HG03060 (cell line): ENCODE measurements around the gene C11orf52.
A peak's percentile ranks its signal among the peaks of the same experiment; 100 is the strongest.

Source experiments
- ATAC-seq: cut with Tn5 transposase; IDR thresholded peaks from one replicate; pipeline ENCODE4 v1.9.1; 2021; ENCODE audit warnings: low read depth, moderate number of reproducible peaks; ENCODE audit not compliant: unreplicated experiment

The C11orf52 gene

DNA sequence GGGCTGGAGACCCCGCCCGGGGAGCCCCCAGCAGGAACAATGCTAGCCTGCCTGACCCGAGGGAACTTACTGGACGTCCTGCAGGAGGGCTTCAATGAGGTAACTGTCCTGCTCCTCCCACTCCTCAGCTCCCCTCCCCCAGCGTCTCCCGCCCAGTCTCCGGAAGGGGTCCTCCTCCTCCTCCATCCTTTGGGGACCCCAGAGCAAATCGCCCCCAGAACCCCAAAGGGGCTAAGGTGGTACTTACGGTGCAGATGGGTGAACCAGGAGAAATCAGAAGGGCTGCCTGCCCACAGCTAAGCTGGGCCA lies 18.7 kb downstream of the C11orf52 start:
- ATAC-seq: no peak

DNA sequence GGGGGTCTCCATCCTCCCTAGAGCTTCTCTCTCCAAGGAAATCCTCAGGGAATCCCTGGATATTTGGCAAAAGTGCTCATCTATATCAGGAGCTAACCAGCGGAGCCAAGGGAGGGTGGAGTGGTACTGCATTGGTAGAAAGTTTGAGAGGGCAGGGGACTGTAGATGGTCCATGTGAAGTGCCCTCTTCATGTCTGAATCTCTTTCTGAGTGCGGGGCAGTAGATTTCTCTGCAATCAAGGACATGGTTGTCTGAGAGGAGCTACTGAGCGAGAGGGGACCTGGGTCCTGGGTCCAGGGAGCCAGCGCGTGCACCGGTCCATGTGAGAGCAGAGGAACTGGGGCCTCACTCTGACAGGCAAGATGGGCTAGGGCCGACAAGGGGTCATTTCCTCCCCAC lies 19.1 kb downstream of the C11orf52 start:
- ATAC-seq: no peak

- peak; percentile 93 for ATAC-seq
These were observed 20.0 kb downstream of the C11orf52 start for GRCh38 chr11:111938687-111939160.

GRCh38 chr11:111939836-111940604 lies 21.3 kb downstream of the C11orf52 start:
- ATAC-seq: no peak

- no peak for ATAC-seq
These were observed 23.2 kb downstream of the C11orf52 start for GRCh38 chr11:111941963-111942362.

- ATAC-seq: no peak
These were observed 24.1 kb downstream of the C11orf52 start for GRCh38 chr11:111942829-111943228.

- no peak for ATAC-seq
These were observed 25.4 kb downstream of the C11orf52 start for GRCh38 chr11:111944139-111944538.

DNA sequence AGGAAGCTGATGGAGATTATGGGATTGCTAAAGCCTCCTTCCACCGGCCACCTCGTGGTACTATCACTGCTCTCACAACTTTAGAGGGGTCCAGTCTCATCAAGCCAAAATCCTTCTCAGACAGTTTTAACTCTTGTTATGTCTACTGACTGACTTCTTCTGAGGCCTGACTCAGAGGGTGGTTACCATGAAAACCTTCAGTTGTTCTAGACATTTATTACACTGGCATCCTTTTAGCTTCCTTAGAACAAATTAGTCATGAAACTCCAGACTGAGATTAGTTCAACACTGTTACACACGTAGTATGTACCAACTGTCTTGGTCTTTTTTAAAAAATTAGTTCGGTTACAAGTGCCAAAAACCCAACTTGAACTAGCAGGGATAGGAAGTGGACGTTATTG lies 25.9 kb downstream of the C11orf52 start:
- ATAC-seq: no peak

DNA sequence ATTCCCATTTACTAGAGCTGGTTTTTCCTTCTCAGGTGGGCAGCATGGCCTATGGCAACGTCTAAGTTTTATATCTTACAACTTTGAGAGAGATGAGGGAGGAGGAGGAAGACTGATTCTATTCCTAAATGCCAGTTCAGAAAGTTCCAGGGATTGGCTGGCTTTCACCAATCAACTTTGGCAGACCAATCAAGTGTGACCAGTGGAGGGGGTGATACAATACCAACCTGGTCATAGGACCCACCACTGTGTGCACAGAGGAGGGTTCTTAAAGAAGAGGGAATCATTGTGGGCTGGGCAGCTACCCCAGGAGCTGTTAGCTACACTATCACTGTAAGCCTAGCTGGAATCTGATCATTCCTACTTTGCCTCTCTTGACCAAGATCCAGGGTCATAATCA lies 26.5 kb downstream of the C11orf52 start:
- no peak for ATAC-seq

DNA sequence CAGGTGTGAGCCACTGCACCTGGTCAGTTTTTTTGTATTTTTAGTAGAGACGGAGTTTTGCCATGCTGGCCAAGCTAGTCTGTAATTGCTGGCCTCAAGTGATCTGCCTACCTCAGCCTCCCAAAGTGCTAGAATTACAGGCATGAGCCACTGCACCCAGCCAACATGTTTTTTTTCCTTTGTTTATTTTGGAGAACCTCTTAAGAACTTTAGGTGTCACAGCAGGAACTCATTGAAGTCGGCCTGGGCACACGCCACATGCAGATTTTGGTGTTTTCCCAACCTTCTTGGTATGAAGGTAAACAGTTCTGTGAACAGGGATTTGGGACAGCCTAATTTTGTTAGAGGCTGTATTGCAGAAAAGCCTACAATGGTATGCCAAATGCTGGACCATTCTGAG lies 27.8 kb downstream of the C11orf52 start:
- ATAC-seq: no peak

DNA sequence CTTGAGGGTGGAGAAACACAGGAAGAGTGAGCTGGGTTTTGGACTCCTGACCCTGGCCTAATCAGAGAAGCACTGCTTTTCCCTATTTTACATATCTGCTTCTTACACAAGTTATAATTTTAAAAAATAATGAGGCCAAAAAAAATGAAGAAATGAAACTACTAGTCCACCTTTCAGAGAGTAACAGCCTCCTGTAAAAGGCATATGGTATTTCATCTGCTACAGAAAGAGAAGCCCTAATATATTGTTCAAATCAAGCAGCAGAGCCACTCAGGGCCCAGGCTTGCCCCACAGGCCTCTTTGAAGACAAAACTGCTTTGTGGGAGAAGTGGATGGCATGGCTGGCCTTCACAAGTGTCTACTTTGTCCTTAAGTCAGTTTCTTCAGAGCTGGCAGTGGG lies 28.4 kb downstream of the C11orf52 start:
- no peak for ATAC-seq

DNA sequence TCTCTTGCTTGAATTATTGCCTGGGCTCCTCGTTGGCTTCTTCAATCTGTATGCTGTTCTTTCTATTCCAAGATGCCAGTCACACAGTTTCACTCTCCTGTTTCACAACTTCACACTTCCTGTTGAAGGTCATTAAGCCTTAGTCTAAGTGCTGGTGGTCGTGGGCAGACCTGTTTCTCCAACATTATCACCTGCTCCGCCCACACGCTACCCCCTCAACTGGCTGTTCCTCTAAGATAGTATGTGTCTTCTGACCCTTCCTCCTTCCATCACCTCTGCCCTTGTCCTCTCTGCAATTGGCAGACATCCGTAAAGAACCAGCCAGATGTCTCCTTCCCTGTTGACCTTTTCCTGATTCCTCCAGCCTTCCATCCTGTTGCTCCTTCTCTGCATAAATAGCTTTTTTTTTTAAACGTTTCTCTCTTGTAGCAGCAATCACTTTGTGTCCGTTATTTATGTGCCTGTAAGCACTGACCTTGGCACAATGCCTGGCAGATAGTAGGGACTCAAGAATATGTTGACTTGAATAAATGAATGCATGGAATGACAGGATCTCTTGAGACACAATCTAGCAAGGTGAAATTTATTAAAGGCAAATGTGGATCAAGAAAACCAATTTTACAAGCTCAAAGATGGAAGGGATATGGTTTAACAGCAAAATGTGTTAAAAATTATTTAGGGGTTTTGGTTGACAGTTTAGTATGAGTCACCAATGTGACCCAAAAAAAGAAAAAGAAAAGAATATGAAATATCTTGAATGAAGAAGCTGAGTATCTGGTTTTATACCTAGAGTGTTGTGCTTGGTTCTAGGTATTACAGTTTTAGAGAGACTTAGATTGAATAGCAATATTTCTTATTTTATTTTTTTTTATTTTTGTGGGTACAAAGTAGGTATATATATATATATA lies 31.1 kb downstream of the C11orf52 start:
- no peak for ATAC-seq

DNA sequence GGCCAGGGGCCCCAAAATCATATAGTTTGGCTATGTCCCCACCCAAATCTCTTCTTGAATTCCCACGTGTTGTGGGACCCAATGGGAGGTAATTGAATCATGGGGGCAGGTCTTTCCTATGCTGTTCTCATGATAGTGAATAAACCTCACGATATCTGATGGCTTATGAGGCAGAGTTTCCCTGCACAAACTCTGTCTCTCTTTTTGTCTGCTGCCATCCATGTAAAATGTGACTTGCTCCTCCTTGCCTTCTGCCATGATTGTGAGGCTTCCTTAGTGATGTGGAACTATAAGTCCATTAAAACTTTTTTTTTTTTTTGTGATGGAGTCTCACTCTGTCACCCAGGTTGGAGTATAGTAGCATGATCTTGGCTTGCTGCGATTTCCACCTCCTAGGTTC lies 32.9 kb downstream of the C11orf52 start:
- ATAC-seq: no peak

GRCh38 chr11:111954154-111954553 lies 35.4 kb downstream of the C11orf52 start:
- ATAC-seq: no peak

DNA sequence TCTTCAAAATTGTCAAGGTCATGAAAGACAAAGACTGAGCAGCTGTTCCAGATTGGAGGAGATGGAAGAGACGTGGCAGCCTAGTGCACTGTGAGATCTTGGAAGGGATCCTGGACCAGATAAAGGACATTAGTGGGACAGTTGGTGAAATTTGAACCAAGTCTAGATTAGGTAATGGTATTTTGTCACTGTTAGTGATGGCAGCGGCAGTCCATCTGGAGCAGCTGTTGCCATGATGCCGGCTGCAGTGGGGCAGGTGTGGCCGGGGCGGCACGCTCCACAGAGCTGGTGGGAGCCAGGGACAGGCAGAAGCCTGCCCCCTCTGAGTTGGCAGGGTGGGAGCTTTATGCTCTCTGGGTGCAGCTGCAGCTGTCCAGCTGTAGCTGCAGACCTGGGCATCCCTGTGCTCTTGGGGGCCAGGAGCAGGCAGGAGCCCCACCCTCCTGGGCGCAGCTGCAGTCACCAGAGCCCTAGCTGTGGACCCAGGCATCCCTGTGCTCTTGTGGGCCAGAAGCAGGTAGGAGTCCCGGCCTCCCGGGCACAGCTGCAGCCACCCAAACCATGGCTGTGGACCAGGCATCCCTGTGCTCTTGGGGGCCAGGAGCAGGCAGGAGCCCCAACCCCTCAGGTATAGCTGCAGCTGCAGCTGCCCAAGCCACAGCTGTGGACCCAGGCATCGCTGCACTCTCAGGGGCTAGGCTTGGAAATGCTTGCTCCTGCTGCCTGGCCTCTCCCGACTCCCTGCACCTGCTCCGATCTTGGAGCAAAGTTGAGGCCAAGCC lies 39.1 kb downstream of the C11orf52 start:
- no peak for ATAC-seq

- no peak for ATAC-seq
These were observed 42.2 kb downstream of the C11orf52 start for GRCh38 chr11:111960916-111961315.

DNA sequence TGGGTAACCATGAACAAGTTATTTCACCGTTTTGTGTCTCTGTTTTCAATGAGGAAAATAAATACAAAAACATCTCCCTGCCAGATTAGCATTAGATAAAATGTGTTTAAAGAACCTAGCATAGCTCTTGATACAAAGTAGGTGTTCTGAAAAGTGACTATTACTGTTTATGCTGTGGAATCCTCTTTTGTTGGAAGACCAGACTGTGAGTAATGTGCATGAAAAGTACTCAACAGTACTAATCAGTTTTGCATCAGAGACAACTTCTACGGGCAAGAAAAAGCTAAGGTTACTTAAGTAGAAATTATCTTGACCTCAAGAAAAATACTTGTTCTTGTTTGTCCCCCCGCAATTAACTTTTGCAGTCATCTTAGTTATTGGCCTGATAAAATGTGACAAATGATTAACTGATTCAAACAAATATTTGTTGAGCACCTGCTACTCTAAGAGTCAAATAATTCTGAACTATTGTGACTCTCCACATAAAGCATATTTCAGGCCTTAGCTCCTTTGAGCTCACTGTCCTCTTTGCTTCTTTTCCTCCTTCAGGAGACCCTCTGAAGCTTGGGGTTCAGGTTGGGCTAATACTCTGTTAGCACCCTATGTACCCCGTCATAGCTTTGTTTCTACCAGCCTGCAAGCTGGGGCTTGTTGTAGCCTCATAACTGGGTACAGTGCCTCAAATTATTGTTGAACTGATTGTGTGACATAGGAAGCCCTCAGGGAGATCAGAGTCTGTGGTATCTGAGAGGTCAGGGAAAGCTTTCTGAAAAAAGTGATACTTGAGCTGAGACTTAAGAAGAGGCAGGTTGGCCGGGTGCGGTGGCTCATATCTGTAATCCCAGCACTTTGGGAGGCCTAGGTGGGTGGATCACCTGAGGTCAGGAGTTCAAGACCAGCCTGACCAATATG lies 42.9 kb downstream of the C11orf52 start:
- ATAC-seq: no peak

GRCh38 chr11:111963931-111964340 lies 45.2 kb downstream of the C11orf52 start:
- no peak for ATAC-seq

- no peak for ATAC-seq
These were observed 48.0 kb downstream of the C11orf52 start for GRCh38 chr11:111966678-111967077.

GRCh38 chr11:111967649-111968048 lies 48.9 kb downstream of the C11orf52 start:
- no peak for ATAC-seq
